Measurements from ENCODE around the gene EPS15. TPM values are rescaled to one million over a fixed set of nuclear protein-coding genes. Genes with fewer than 3 reads are reported as not detected.

Gene EPS15
- total and polyA plus RNA-seq, 8 donors: 45.6 to 79.0 (median 54.9) TPM

GRCh38 chr1:51314974-51315373 is 204.1 kb downstream of the EPS15 start:
- intact Hi-C loops (cut with DNase I): no loop called here
- no peaks in the 10 kb centered on the region for H3K9me3 ChIP-seq
- DNase-seq: peak in 2 of 4 donors; percentile 56 to 60
- peaks cover 14 to 22% of the 10 kb centered on the region in 2 donors for H3K4me1 ChIP-seq
- no peak overlapping the region for H3K4me3 ChIP-seq
- peak; percentile 65 for ATAC-seq
- peak overlapping the region; percentile 48 to 65 for H3K27ac ChIP-seq
- H3K36me3 ChIP-seq: no peaks in the 10 kb centered on the region
- H3K27me3 ChIP-seq: no peaks in the 10 kb centered on the region
- TF ChIP-seq CTCF (IDR thresholded peaks at IDR 0.05): no peak

GRCh38 chr1:51313961-51314777 is 204.9 kb downstream of the EPS15 start:
- no peak for TF ChIP-seq CTCF (IDR thresholded peaks at IDR 0.05)
- H3K9me3 ChIP-seq: no peaks in the 10 kb centered on the region
- no peaks in the 10 kb centered on the region for H3K27me3 ChIP-seq
- intact Hi-C loops (cut with DNase I): no loop called here
- peak overlapping the region; percentile 48 to 65 for H3K27ac ChIP-seq
- DNase-seq: peak in 2 of 4 donors; percentile 55 to 68
- H3K36me3 ChIP-seq: no peaks in the 10 kb centered on the region
- peak; percentile 77 for ATAC-seq
- no peak overlapping the region for H3K4me3 ChIP-seq
- peaks cover 14 to 22% of the 10 kb centered on the region in 2 donors for H3K4me1 ChIP-seq

- H3K27me3 ChIP-seq: no peaks in the 10 kb centered on the region
- no peak overlapping the region for H3K4me3 ChIP-seq
- H3K36me3 ChIP-seq: no peaks in the 10 kb centered on the region
- peaks cover 14 to 22% of the 10 kb centered on the region in 2 donors for H3K4me1 ChIP-seq
- TF ChIP-seq CTCF (IDR thresholded peaks at IDR 0.05): peak in 1 of 2 donors; percentile 6
- peak; percentile 9 for ATAC-seq
- intact Hi-C loops (cut with DNase I): no loop called here
- H3K9me3 ChIP-seq: no peaks in the 10 kb centered on the region
- DNase-seq: no peak
- H3K27ac ChIP-seq: peak overlapping the region; percentile 48 to 65
Observed at GRCh38 chr1:51313268-51313852, 205.7 kb downstream of the EPS15 start.

- Histone ChIP-seq H3K36me3 (no peaks in the 10 kb centered on the region), H3K4me1 (peaks cover 14 to 22% of the 10 kb centered on the region in 2 donors), H3K4me3 (no peak overlapping the region), H3K9me3 (no peaks in the 10 kb centered on the region), H3K27ac (peak overlapping the region in 1 of 2 donors; percentile 48), H3K27me3 (no peaks in the 10 kb centered on the region)
- intact Hi-C loops (cut with DNase I): no loop called here
- DNase-seq: no peak
- ATAC-seq: no peak
- TF ChIP-seq CTCF (IDR thresholded peaks at IDR 0.05): no peak
Observed at GRCh38 chr1:51312718-51313117, 206.3 kb downstream of the EPS15 start.

GRCh38 chr1:51311826-51312225 is 207.2 kb downstream of the EPS15 start:
- TF ChIP-seq CTCF (IDR thresholded peaks at IDR 0.05): no peak
- peak in 1 of 4 donors; percentile 15 for DNase-seq
- no peak overlapping the region for H3K27ac ChIP-seq
- ATAC-seq: no peak
- no peaks in the 10 kb centered on the region for H3K27me3 ChIP-seq
- no peak overlapping the region for H3K4me3 ChIP-seq
- H3K9me3 ChIP-seq: no peaks in the 10 kb centered on the region
- intact Hi-C loops (cut with DNase I): no loop called here
- no peaks in the 10 kb centered on the region for H3K36me3 ChIP-seq
- peaks cover 14 to 22% of the 10 kb centered on the region in 2 donors for H3K4me1 ChIP-seq

All from left lung (tissue), 10 donors.